ENCODE measurements around the gene DPM2.

Gene DPM2

GRCh38 chr9:127953768-127954505, 16.3 kb upstream of the DPM2 start:
- no peak for DNase-seq

- DNase-seq, result no peak
Observed at GRCh38 chr9:127953154-127953553, 15.5 kb upstream of the DPM2 start.

GRCh38 chr9:127950513-127951289, 13.0 kb upstream of the DPM2 start:
- DNase-seq, result no peak

- DNase-seq, result no peak
Observed at GRCh38 chr9:127949827-127950512, 12.3 kb upstream of the DPM2 start.

- no peak for DNase-seq
Observed at GRCh38 chr9:127947841-127948710, 10.4 kb upstream of the DPM2 start.

GRCh38 chr9:127946728-127947127, 9.1 kb upstream of the DPM2 start:
- no peak for DNase-seq

GRCh38 chr9:127945942-127946341, 8.3 kb upstream of the DPM2 start:
- DNase-seq, result no peak

- DNase-seq, result no peak
Observed at GRCh38 chr9:127945338-127945737, 7.7 kb upstream of the DPM2 start.

GRCh38 chr9:127944586-127945218, 7.0 kb upstream of the DPM2 start:
- no peak for DNase-seq

- peak; percentile 34 to 68 (median 52) for DNase-seq
Observed at GRCh38 chr9:127943731-127944144, 6.1 kb upstream of the DPM2 start.

GRCh38 chr9:127943011-127943662, 5.5 kb upstream of the DPM2 start:
- no peak for DNase-seq

GRCh38 chr9:127942216-127943010, 4.8 kb upstream of the DPM2 start:
- peak in 2 of 4 experiments; percentile 23 to 32 for DNase-seq

- DNase-seq, result no peak
Observed at GRCh38 chr9:127941961-127942215, 4.2 kb upstream of the DPM2 start.

GRCh38 chr9:127941062-127941960, 3.7 kb upstream of the DPM2 start:
- DNase-seq, result no peak

- no peak for DNase-seq
Observed at GRCh38 chr9:127940593-127940992, 2.9 kb upstream of the DPM2 start.

- no peak for DNase-seq
Observed at GRCh38 chr9:127938298-127938690, 640 bp upstream of the DPM2 start.

GRCh38 chr9:127937056-127937387, 632 bp downstream of the DPM2 start:
- DNase-seq, result no peak

- DNase-seq, result no peak
Observed at GRCh38 chr9:127936347-127936852, 1.3 kb downstream of the DPM2 start.

- DNase-seq, result no peak
Observed at GRCh38 chr9:127935765-127936221, 1.9 kb downstream of the DPM2 start.

GRCh38 chr9:127934986-127935385, 2.7 kb downstream of the DPM2 start:
- DNase-seq, result no peak

All from activated naive CD4-positive, alpha-beta T cell (primary cell).